Trophoblast cell (in vitro differentiated cells and primary cell): ENCODE results near the gene COL18A1.

Source experiments
- DNase-seq, 2 donors: peaks; one replicate each; pipeline ENCODE4 v3.0.0-alpha.2; 2016
- H2AFZ ChIP-seq: 2 replicates; pipeline ENCODE4 v1.6.1; 2013; ENCODE audit warnings: low read length, moderate library complexity, mild to moderate bottlenecking; ENCODE audit not compliant: insufficient read depth, poor library complexity
- H2AK5ac ChIP-seq: 2 replicates; pipeline ENCODE4 v1.6.1; 2013; ENCODE audit warnings: mild to moderate bottlenecking, low read length
- H2BK120ac ChIP-seq: 2 replicates; pipeline ENCODE4 v1.6.1; 2013; ENCODE audit warnings: low read length, mild to moderate bottlenecking, moderate library complexity; ENCODE audit not compliant: insufficient read depth, poor library complexity
- H2BK12ac ChIP-seq: 2 replicates; pipeline ENCODE4 v1.6.1; 2013; ENCODE audit warnings: mild to moderate bottlenecking, low read length, moderate library complexity
- H2BK5ac ChIP-seq: 2 replicates; pipeline ENCODE4 v1.6.1; 2013; ENCODE audit warnings: low read length, low read depth, moderate library complexity, mild to moderate bottlenecking; ENCODE audit not compliant: poor library complexity
- H3K14ac ChIP-seq: 2 replicates; pipeline ENCODE4 v1.6.1; 2013; ENCODE audit warnings: mild to moderate bottlenecking, low read length
- H3K18ac ChIP-seq: 2 replicates; pipeline ENCODE4 v1.6.1; 2013; ENCODE audit warnings: mild to moderate bottlenecking, low read length
- H3K23ac ChIP-seq: 2 replicates; pipeline ENCODE4 v1.6.1; 2013; ENCODE audit warnings: low read length
- H3K27ac ChIP-seq: 2 replicates; pipeline ENCODE4 v1.5.1; 2013; ENCODE audit warnings: low read depth, mild to moderate bottlenecking, inconsistent platforms, low read length, moderate library complexity
- H3K27me3 ChIP-seq: 2 replicates; pipeline ENCODE4 v1.6.1; 2013; ENCODE audit warnings: inconsistent platforms, mild to moderate bottlenecking, low read length, moderate library complexity; ENCODE audit not compliant: insufficient read depth
- H3K36me3 ChIP-seq, 2 experiments: 1 replicate in 1 of 2; 2 replicates in 1 of 2; pipeline ENCODE4 v1.6.1; 2013; ENCODE audit warnings: low read length in 2 of 2, mild to moderate bottlenecking in 2 of 2, moderate library complexity in 1 of 2; ENCODE audit not compliant: insufficient read depth in 2 of 2, control insufficient read depth in 1 of 2
- H3K4ac ChIP-seq: 2 replicates; pipeline ENCODE4 v1.6.1; 2013; ENCODE audit warnings: low read depth, mild to moderate bottlenecking, low read length, moderate library complexity
- H3K4me1 ChIP-seq, 2 experiments: 1 replicate in 1 of 2; 2 replicates in 1 of 2; pipeline ENCODE4 v1.6.1; 2013; ENCODE audit warnings: low read length in 2 of 2, mild to moderate bottlenecking in 2 of 2, moderate library complexity in 1 of 2; ENCODE audit not compliant: insufficient read depth in 2 of 2, control insufficient read depth in 1 of 2
- H3K4me2 ChIP-seq: 2 replicates; pipeline ENCODE4 v1.6.1; 2013; ENCODE audit warnings: inconsistent platforms, mild to moderate bottlenecking, low read length, moderate library complexity
- H3K4me3 ChIP-seq: 2 replicates; pipeline ENCODE4 v1.5.1; 2013; ENCODE audit warnings: mild to moderate bottlenecking, low read depth, low read length, inconsistent platforms
- H3K79me1 ChIP-seq: one replicate; pipeline ENCODE4 v1.6.1; 2013; ENCODE audit warnings: low read length
- H3K79me2 ChIP-seq: 2 replicates; pipeline ENCODE4 v1.6.1; 2013; ENCODE audit warnings: low read length, mild to moderate bottlenecking; ENCODE audit not compliant: control insufficient read depth, insufficient read depth, poor library complexity
- H3K9ac ChIP-seq: 2 replicates; pipeline ENCODE4 v1.6.1; 2013; ENCODE audit warnings: mild to moderate bottlenecking, low read length
- H3K9me3 ChIP-seq: 2 replicates; pipeline ENCODE4 v1.6.1; 2013; ENCODE audit warnings: low read depth, mild to moderate bottlenecking, control low read depth, inconsistent platforms, low read length; ENCODE audit not compliant: insufficient read depth
- H4K12ac ChIP-seq: 2 replicates; pipeline ENCODE4 v1.6.1; 2013; ENCODE audit warnings: low read depth, mild to moderate bottlenecking, low read length, moderate library complexity
- H4K8ac ChIP-seq: 2 replicates; pipeline ENCODE4 v1.6.1; 2013; ENCODE audit warnings: low read depth, mild to moderate bottlenecking, low read length, moderate library complexity
- H4K91ac ChIP-seq: one replicate; pipeline ENCODE4 v1.6.1; 2013; ENCODE audit warnings: low read depth, mild to moderate bottlenecking, low read length, moderate library complexity
- WGBS: extraction: QIAGEN DNeasy Blood & Tissue Kit; methylation state at CpG from one replicate; pipeline ENCODE4 v1.1.7; 2013; ENCODE audit warnings: missing lambda C conversion rate; ENCODE audit not compliant: insufficient read length, insufficient coverage; ENCODE audit errors: extremely low coverage; 5-methylcytosine and 5-hydroxymethylcytosine counted together

COL18A1 gene

DNA sequence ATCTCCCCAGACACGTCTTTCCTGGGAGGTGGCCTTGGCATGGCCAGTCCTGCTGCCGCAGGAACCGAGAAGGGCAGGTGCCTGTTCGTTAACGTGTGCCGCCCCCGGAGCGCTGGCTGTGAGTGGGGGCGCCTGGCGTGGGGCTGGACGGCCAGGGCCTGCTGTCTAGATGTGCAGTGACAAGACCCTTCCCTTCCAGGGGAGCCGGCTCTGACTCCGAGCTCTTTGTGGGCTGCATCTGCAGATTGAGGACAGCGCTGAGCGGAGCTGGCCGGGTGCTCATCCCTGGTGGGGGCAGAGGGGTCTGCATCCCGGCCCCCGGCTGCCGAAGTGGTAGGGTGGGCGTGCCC lies 13.0 kb downstream of the COL18A1 start:
- H3K79me2 ChIP-seq: peaks cover 21% of the 10 kb centered on the region

DNA sequence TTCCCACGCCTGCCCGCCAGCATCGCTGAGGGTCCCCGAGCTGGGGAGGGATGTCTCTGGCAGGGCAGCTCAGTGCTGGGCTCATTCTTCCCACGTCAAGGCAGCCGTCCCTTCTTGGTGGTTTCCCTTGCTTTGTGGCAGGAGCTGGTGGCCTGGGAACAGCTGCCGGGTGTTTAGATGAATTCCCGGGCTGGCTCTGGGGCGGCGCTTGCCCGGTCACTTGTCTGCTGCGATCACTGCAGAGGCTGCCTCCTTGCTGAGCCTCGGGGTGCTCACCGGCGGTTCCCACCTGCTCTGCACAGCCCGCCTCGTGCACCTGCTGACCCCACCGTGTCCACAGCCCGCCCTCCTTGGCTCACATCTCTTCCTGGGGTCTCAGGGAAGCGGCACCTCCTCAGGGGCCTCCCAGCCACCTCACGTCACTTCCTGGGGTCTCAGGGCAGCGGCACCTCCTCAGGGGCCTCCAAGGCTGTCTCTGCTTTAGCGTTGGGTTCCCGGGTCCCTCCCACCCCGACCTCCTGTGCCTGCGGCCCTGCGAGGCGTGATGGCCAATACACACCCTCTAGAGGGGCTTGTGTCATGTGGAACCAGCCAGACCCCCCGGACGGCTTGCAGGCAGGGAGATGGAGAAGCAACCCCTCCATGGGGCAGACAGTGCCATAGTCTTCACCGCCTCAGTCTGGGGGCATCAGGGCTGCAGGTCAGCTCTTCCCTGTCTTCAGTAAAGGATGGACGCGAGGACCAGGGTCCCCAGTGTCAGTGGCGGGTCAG lies 13.5 kb downstream of the COL18A1 start:
- no peak overlapping the region for H2AK5ac ChIP-seq
- no peak overlapping the region for H2BK12ac ChIP-seq
- H3K9me3 ChIP-seq: peaks cover 6% of the 10 kb centered on the region
- peak overlapping the region; percentile 7 for H3K4ac ChIP-seq
- H3K4me1 ChIP-seq: peaks cover 21 to 30% of the 10 kb centered on the region in 2 experiments
- H4K91ac ChIP-seq: no peak overlapping the region
- no peak overlapping the region for H2BK5ac ChIP-seq
- peaks cover 21% of the 10 kb centered on the region for H3K79me2 ChIP-seq
- H3K18ac ChIP-seq: no peak overlapping the region
- H4K8ac ChIP-seq: no peak overlapping the region
- H3K14ac ChIP-seq: no peak overlapping the region
- no peaks in the 10 kb centered on the region for H3K79me1 ChIP-seq
- H3K9ac ChIP-seq: no peak overlapping the region
- no peaks in the 10 kb centered on the region for H3K27me3 ChIP-seq
- no peak overlapping the region for H4K12ac ChIP-seq
- no CpG with 5 or more reads among the region's 34 CpGs for WGBS
- no peak overlapping the region for H3K23ac ChIP-seq
- no peak overlapping the region for H3K4me2 ChIP-seq
- no peak for DNase-seq
- no peak overlapping the region for H3K27ac ChIP-seq
- H3K36me3 ChIP-seq: peaks cover 35% of the 10 kb centered on the region in 2 experiments
- H2AFZ ChIP-seq: no peak overlapping the region
- no peak overlapping the region for H2BK120ac ChIP-seq
- H3K4me3 ChIP-seq: no peak overlapping the region

More for the DNA sequence above, 13.0 kb downstream of the COL18A1 start:
- Histone ChIP-seq H2AK5ac (no peak overlapping the region), H3K79me1 (no peaks in the 10 kb centered on the region), H4K91ac (no peak overlapping the region), H3K4me2 (no peak overlapping the region), H3K9me3 (peaks cover 6% of the 10 kb centered on the region), H4K8ac (no peak overlapping the region), H4K12ac (no peak overlapping the region), H2AFZ (no peak overlapping the region), H3K18ac (no peak overlapping the region), H2BK5ac (no peak overlapping the region), H3K27me3 (no peaks in the 10 kb centered on the region), H2BK12ac (no peak overlapping the region), H3K4me1 (peaks cover 21 to 33% of the 10 kb centered on the region in 2 experiments), H3K36me3 (peaks cover 35 to 37% of the 10 kb centered on the region in 2 experiments), H3K4ac (peak overlapping the region; percentile 49), H3K14ac (no peak overlapping the region), H3K9ac (no peak overlapping the region), H3K23ac (no peak overlapping the region), H3K4me3 (no peak overlapping the region), H2BK120ac (no peak overlapping the region), H3K27ac (no peak overlapping the region)
- WGBS: no CpG with 5 or more reads among the region's 20 CpGs
- DNase-seq: no peak

DNA sequence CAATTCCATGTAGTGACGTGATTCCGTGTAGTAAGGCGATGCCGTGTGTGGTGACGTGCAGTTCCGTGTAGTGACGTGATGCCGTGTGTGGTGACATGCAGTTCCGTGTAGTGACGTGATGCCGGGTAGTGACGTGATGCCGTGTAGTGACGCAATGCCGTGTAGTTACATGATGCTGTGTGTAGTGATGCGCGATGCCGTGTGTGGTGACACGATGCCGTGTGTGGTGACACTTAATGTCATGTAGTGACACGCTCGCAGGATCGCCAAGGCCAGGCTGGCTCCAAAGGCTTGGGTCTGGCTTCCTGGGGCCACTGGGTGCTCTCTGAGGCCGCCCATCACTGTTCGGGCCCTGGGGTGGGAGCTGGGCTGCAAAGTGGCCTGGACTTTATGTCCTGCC lies 14.2 kb downstream of the COL18A1 start:
- Histone ChIP-seq H3K14ac (no peak overlapping the region), H3K23ac (no peak overlapping the region), H3K9me3 (peaks cover 6% of the 10 kb centered on the region), H4K12ac (no peak overlapping the region), H3K79me1 (no peaks in the 10 kb centered on the region), H3K18ac (no peak overlapping the region), H3K9ac (no peak overlapping the region), H2AK5ac (no peak overlapping the region), H4K8ac (no peak overlapping the region), H2BK120ac (no peak overlapping the region), H4K91ac (no peak overlapping the region), H2BK5ac (no peak overlapping the region), H3K27me3 (no peaks in the 10 kb centered on the region), H3K79me2 (peaks cover 21% of the 10 kb centered on the region), H3K27ac (no peak overlapping the region), H3K4ac (no peak overlapping the region), H3K36me3 (peaks cover 33 to 35% of the 10 kb centered on the region in 2 experiments), H2AFZ (no peak overlapping the region), H3K4me1 (peaks cover 17 to 23% of the 10 kb centered on the region in 2 experiments), H2BK12ac (no peak overlapping the region), H3K4me2 (no peak overlapping the region), H3K4me3 (peak overlapping the region; percentile 4)
- DNase-seq: no peak
- no CpG with 5 or more reads among the region's 25 CpGs for WGBS

DNA sequence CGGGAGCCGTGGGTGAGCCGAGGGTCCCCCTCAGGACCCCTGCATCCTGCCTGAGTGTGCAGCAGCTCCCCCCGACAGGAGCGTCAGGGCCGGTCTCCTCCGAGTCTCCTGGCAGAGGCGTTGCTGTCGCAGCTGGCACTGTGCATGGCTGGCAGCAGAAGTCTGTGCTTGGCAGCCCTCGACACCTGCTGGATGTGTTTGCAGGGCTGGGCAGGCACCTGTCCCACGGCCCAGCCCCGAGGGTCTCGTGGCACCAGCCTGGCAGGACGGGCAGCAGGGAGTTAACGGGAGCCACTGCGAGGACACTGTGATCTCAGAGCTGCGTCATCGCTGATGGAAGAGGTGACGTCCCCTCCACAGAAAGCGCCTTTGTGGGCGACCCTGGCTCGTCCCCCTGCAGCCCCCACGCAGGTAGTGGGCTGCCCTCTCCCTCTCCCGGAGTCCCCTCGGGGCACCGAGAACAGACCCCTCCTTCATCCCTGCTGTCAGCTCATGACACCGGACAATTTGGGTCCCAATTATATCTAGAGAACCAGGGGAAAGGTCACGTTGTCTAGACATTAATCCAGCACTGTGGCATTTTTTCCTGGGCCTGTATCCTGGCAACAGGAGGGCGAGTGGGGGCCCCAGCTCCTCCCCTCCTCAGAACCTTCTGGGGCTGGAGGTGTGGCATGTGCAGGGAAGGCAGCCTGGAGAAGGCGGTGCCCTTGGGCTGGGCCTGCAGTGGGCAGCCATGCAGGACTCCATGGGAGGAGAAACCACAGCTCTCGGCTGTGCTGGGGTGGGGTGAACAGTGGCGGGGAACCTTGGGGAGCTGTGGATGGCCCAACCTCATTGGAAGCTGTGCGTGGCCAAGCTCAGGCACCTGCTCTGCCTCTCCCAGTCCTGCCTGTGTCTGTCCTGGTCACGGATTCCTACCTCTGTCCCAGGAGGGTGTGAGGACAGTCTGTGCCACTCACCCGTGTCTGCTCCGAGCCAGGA lies 15.4 kb downstream of the COL18A1 start:
- Histone ChIP-seq H2BK12ac (no peak overlapping the region), H2BK5ac (no peak overlapping the region), H3K4ac (peak overlapping the region; percentile 10), H2AFZ (no peak overlapping the region), H3K9ac (no peak overlapping the region), H3K79me2 (peaks cover 18% of the 10 kb centered on the region), H2AK5ac (peak overlapping the region; percentile 22), H4K12ac (no peak overlapping the region), H3K27me3 (no peaks in the 10 kb centered on the region), H3K4me1 (peaks cover 14 to 17% of the 10 kb centered on the region in 2 experiments), H3K18ac (peak overlapping the region; percentile 25), H4K91ac (no peak overlapping the region), H3K4me2 (peak overlapping the region; percentile 12), H3K36me3 (peaks cover 26% of the 10 kb centered on the region in 2 experiments), H3K4me3 (no peak overlapping the region), H3K27ac (no peak overlapping the region), H4K8ac (no peak overlapping the region), H3K23ac (no peak overlapping the region), H3K14ac (no peak overlapping the region), H3K9me3 (peaks cover 6% of the 10 kb centered on the region), H3K79me1 (no peaks in the 10 kb centered on the region), H2BK120ac (no peak overlapping the region)
- DNase-seq: no peak
- no CpG with 5 or more reads among the region's 36 CpGs for WGBS
